Hepatocyte (in vitro differentiated cells): ENCODE measurements around the gene ATP6V0D1. TPM values are rescaled to one million over a fixed set of nuclear protein-coding genes. Genes with fewer than 3 reads are reported as not detected.

Experiments
- DNase-seq: peaks from one replicate; pipeline ENCODE4 v3.0.0-alpha.2; 2016; ENCODE audit warnings: low spot score
- H2AFZ ChIP-seq: fragments of 200-600 bp; sonication (generic); 2 replicates; pipeline ENCODE4 v1.6.0; 2016; ENCODE audit warnings: antibody characterized with exemption, mild to moderate bottlenecking
- H3K27ac ChIP-seq: fragments of 200-600 bp; sonication (generic); 2 replicates; pipeline ENCODE4 v1.5.1; 2016; ENCODE audit warnings: mild to moderate bottlenecking
- H3K27me3 ChIP-seq: fragments of 200-600 bp; sonication (generic); 2 replicates; pipeline ENCODE4 v1.6.1; 2016
- H3K36me3 ChIP-seq: fragments of 200-600 bp; sonication (generic); replicated peaks from 2 replicates; pipeline ENCODE4 v1.5.1; 2016; ENCODE audit warnings: low read depth; ENCODE audit not compliant: insufficient read depth
- H3K4me1 ChIP-seq: fragments of 200-600 bp; sonication (generic); 2 replicates; pipeline ENCODE4 v1.5.1; 2016; ENCODE audit warnings: mild to moderate bottlenecking, moderate library complexity; ENCODE audit not compliant: insufficient read depth
- H3K4me2 ChIP-seq: fragments of 200-600 bp; sonication (generic); 2 replicates; pipeline ENCODE4 v1.6.0; 2016
- H3K4me3 ChIP-seq: fragments of 200-600 bp; sonication (generic); 2 replicates; pipeline ENCODE4 v1.5.1; 2016; ENCODE audit warnings: mild to moderate bottlenecking
- H3K79me2 ChIP-seq: fragments of 200-600 bp; sonication (generic); 2 replicates; pipeline ENCODE4 v1.6.0; 2017; ENCODE audit warnings: mild to moderate bottlenecking
- H3K9me2 ChIP-seq: fragments of 200-600 bp; sonication (generic); replicated peaks from 2 replicates; pipeline ENCODE4 v1.6.0; 2017; ENCODE audit warnings: mild to moderate bottlenecking; ENCODE audit not compliant: insufficient read depth
- H3K9me3 ChIP-seq: fragments of 200-600 bp; sonication (generic); 2 replicates; pipeline ENCODE4 v1.5.1; 2016; ENCODE audit warnings: low read depth, mild to moderate bottlenecking
- H4K20me1 ChIP-seq: fragments of 200-600 bp; sonication (generic); 2 replicates; pipeline ENCODE4 v1.6.0; 2016; ENCODE audit warnings: mild to moderate bottlenecking; ENCODE audit not compliant: insufficient read depth, poor library complexity, severe bottlenecking
- CTCF ChIP-seq: fragments of 200-600 bp; sonication (generic); IDR thresholded peaks from 2 replicates; pipeline ENCODE4 v1.5.1; 2016; ENCODE audit warnings: antibody characterized with exemption, mild to moderate bottlenecking; ENCODE audit not compliant: poor library complexity
- EZH2 ChIP-seq: fragments of 200-600 bp; sonication (generic); IDR thresholded peaks from 2 replicates; pipeline ENCODE4 v1.6.1; 2016; ENCODE audit warnings: antibody characterized with exemption, mild to moderate bottlenecking, borderline replicate concordance
- EZH2phosphoT487 ChIP-seq: fragments of 200-600 bp; sonication (generic); IDR thresholded peaks from one replicate; pipeline ENCODE4 v1.6.1; 2018; ENCODE audit warnings: antibody characterized with exemption, mild to moderate bottlenecking, low read depth, moderate library complexity; ENCODE audit not compliant: unreplicated experiment, severe bottlenecking
- WGBS: methylation state at CpG from one replicate; pipeline ENCODE4 v1.1.6; 2016; ENCODE audit warnings: low lambda C conversion rate; ENCODE audit errors: missing lambda C conversion rate; 5-methylcytosine and 5-hydroxymethylcytosine counted together
- polyA plus RNA-seq: library from polyadenylated mRNA; unstranded; fragments of >200 nt; fragmentation: Nextera tagmentation; extraction: Ambion mirVana; gene quantifications from 2 replicates; pipeline ENCODE4 v1.2.1, GENCODE V29; 2016
- total RNA-seq: library from RNA; depleted of rRNA; stranded (reverse); fragments of >200 nt; gene quantifications from 2 replicates; pipeline ENCODE4 v1.2.3, GENCODE V29; 2014

Gene ATP6V0D1
- total and polyA plus RNA-seq, 2 experiments from 2014 or later: 157 to 223 TPM

- Histone ChIP-seq H3K9me2 (no peaks in the 10 kb centered on the region), H3K9me3 (no peaks in the 10 kb centered on the region), H3K27ac (no peak overlapping the region), H3K27me3 (peaks cover 29% of the 10 kb centered on the region), H3K4me1 (peaks cover 24% of the 10 kb centered on the region), H3K36me3 (no peaks in the 10 kb centered on the region), H4K20me1 (no peaks in the 10 kb centered on the region), H3K4me3 (no peak overlapping the region), H2AFZ (no peak overlapping the region), H3K4me2 (peak overlapping the region; percentile 91), H3K79me2 (no peaks in the 10 kb centered on the region)
- 88% methylated on average over 18 of the region's 18 CpGs for WGBS
- no peak for DNase-seq
- TF ChIP-seq CTCF (no peak), EZH2phosphoT487 (no peak), EZH2 (no peak)
Measured at GRCh38 chr16:67392301-67393059, 88.5 kb downstream of the ATP6V0D1 start.

- Histone ChIP-seq H3K4me2 (no peak overlapping the region), H3K27me3 (peaks cover 29% of the 10 kb centered on the region), H3K27ac (no peak overlapping the region), H3K4me1 (peaks cover 19% of the 10 kb centered on the region), H3K4me3 (no peak overlapping the region), H3K79me2 (no peaks in the 10 kb centered on the region), H4K20me1 (no peaks in the 10 kb centered on the region), H3K9me3 (no peaks in the 10 kb centered on the region), H3K36me3 (no peaks in the 10 kb centered on the region), H3K9me2 (no peaks in the 10 kb centered on the region), H2AFZ (no peak overlapping the region)
- no peak for TF ChIP-seq EZH2phosphoT487
- no peak for TF ChIP-seq EZH2
- no peak for TF ChIP-seq CTCF
- no peak for DNase-seq
- 92% methylated on average over 12 of the region's 15 CpGs for WGBS
Measured at GRCh38 chr16:67391424-67392300, 89.3 kb downstream of the ATP6V0D1 start.

- H3K4me2 ChIP-seq: no peak overlapping the region
- no peak overlapping the region for H3K27ac ChIP-seq
- peaks cover 29% of the 10 kb centered on the region for H3K27me3 ChIP-seq
Measured at GRCh38 chr16:67390816-67391423, 90.0 kb downstream of the ATP6V0D1 start.

More at GRCh38 chr16:67390816-67391423, 90.0 kb downstream of the ATP6V0D1 start:
- Histone ChIP-seq H3K9me3 (no peaks in the 10 kb centered on the region), H3K36me3 (no peaks in the 10 kb centered on the region), H4K20me1 (no peaks in the 10 kb centered on the region), H3K79me2 (no peaks in the 10 kb centered on the region), H3K4me1 (peaks cover 15% of the 10 kb centered on the region), H3K4me3 (no peak overlapping the region), H3K9me2 (no peaks in the 10 kb centered on the region), H2AFZ (no peak overlapping the region)
- TF ChIP-seq EZH2phosphoT487 (no peak), CTCF (no peak), EZH2 (no peak)
- DNase-seq: no peak
- WGBS: 96% methylated on average over 11 of the region's 11 CpGs
